Measurements from ENCODE around the gene HAUS3. TPM values are rescaled to one million over a fixed set of nuclear protein-coding genes. Genes with fewer than 3 reads are reported as not detected.

Gene HAUS3
- total RNA-seq, 1 experiment from 2014 or later: 18.0 TPM

GRCh38 chr4:2194496-2194895, 47.4 kb downstream of the HAUS3 start:
- H3K4me1 ChIP-seq (ENCODE audit: insufficient read depth, low read length): no peaks in the 10 kb centered on the region

More at GRCh38 chr4:2194496-2194895, 47.4 kb downstream of the HAUS3 start:
- Histone ChIP-seq H2AK5ac (ENCODE audit: insufficient read length, low read length) (no peak overlapping the region), H3K23me2 (ENCODE audit: insufficient read length, low read depth, low read length, poor library complexity, severe bottlenecking) (no peaks in the 10 kb centered on the region), H4K20me1 (ENCODE audit: control insufficient read depth, insufficient read depth, insufficient read length) (no peaks in the 10 kb centered on the region), H4K5ac (ENCODE audit: insufficient read length, low read depth, low read length) (no peak overlapping the region), H2AFZ (ENCODE audit: low read length) (no peak overlapping the region), H3K27ac (ENCODE audit: insufficient read length, low read depth, low read length) (no peak overlapping the region), H3K79me2 (ENCODE audit: insufficient read depth, low read length) (no peaks in the 10 kb centered on the region), H4K8ac (replicated peaks; ENCODE audit: insufficient read length, low read depth, low read length) (no peak overlapping the region), H2BK20ac (ENCODE audit: low read depth, low read length, poor library complexity, severe bottlenecking) (no peak overlapping the region), H3K4me2 (ENCODE audit: insufficient read depth, insufficient read length, low read length) (no peak overlapping the region), H3K4ac (ENCODE audit: low read depth, low read length) (no peak overlapping the region), H3K9ac (ENCODE audit: extremely low read depth, insufficient read length, low read length) (no peak overlapping the region), H4K91ac (ENCODE audit: insufficient read length, low read depth, low read length) (no peak overlapping the region), H3T11ph (ENCODE audit: low read length) (no peak overlapping the region), H3K9me3 (ENCODE audit: control insufficient read depth, low read depth, low read length) (no peaks in the 10 kb centered on the region), H3K14ac (ENCODE audit: insufficient read depth, low read length) (no peak overlapping the region), H2BK12ac (ENCODE audit: insufficient read length, low read depth, low read length) (no peak overlapping the region), H3K79me1 (ENCODE audit: insufficient read depth, low read depth, low read length, poor library complexity, severe bottlenecking) (no peaks in the 10 kb centered on the region), H2BK15ac (ENCODE audit: low read depth, low read length) (no peak overlapping the region), H3K56ac (ENCODE audit: insufficient read length, low read depth, low read length) (no peak overlapping the region), H3K18ac (ENCODE audit: insufficient read length, low read depth, low read length) (no peak overlapping the region), H3K27me3 (ENCODE audit: insufficient read depth, low read length) (no peaks in the 10 kb centered on the region), H2BK120ac (ENCODE audit: low read depth, low read length, poor library complexity, severe bottlenecking) (no peak overlapping the region), H2BK5ac (ENCODE audit: insufficient read length, low read length) (no peak overlapping the region), H3K23ac (ENCODE audit: insufficient read length, low read depth, low read length) (no peak overlapping the region)
- TF ChIP-seq CTCF (conservative IDR thresholded peaks at IDR 0.05): no peak
- peaks cover 5 to 8% of the 10 kb centered on the region in 2 experiments; a peak in 3 of 4 replicates for H3K4me1 Mint-ChIP-seq
- no peak for DNase-seq
- no peak overlapping the region for H3K4me3 Mint-ChIP-seq
- peaks cover 0 to 2% of the 10 kb centered on the region in 2 experiments; a peak in 1 of 5 replicates for H3K9me3 Mint-ChIP-seq
- no peaks in the 10 kb centered on the region; a peak in 1 of 7 replicates for H3K36me3 Mint-ChIP-seq (ENCODE audit: insufficient read depth in 1 of 3, low read depth in 3 of 3)
- H3K27me3 Mint-ChIP-seq (ENCODE audit: low read depth): no peaks in the 10 kb centered on the region
- H3K27ac Mint-ChIP-seq: no peak overlapping the region
- no CpG with 5 or more reads among the region's 4 CpGs for WGBS (ENCODE audit: extremely low coverage, insufficient read length, low lambda C conversion rate)
